ENCODE data around the gene NTRK2. TPM values are rescaled to one million over a fixed set of nuclear protein-coding genes. Genes with fewer than 3 reads are reported as not detected.

The NTRK2 gene
- total and polyA plus RNA-seq, 2 experiments from 2014 or later = 0.03 TPM; not detected in 1

DNA sequence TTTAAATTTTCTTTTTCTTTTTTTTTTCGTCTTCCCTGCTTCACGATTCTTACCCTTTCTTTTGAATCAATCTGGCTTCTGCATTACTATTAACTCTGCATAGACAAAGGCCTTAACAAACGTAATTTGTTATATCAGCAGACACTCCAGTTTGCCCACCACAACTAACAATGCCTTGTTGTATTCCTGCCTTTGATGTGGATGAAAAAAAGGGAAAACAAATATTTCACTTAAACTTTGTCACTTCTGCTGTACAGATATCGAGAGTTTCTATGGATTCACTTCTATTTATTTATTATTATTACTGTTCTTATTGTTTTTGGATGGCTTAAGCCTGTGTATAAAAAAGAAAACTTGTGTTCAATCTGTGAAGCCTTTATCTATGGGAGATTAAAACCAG lies 352.2 kb downstream of the NTRK2 start (continued):
- TF ChIP-seq, protein P1, sequence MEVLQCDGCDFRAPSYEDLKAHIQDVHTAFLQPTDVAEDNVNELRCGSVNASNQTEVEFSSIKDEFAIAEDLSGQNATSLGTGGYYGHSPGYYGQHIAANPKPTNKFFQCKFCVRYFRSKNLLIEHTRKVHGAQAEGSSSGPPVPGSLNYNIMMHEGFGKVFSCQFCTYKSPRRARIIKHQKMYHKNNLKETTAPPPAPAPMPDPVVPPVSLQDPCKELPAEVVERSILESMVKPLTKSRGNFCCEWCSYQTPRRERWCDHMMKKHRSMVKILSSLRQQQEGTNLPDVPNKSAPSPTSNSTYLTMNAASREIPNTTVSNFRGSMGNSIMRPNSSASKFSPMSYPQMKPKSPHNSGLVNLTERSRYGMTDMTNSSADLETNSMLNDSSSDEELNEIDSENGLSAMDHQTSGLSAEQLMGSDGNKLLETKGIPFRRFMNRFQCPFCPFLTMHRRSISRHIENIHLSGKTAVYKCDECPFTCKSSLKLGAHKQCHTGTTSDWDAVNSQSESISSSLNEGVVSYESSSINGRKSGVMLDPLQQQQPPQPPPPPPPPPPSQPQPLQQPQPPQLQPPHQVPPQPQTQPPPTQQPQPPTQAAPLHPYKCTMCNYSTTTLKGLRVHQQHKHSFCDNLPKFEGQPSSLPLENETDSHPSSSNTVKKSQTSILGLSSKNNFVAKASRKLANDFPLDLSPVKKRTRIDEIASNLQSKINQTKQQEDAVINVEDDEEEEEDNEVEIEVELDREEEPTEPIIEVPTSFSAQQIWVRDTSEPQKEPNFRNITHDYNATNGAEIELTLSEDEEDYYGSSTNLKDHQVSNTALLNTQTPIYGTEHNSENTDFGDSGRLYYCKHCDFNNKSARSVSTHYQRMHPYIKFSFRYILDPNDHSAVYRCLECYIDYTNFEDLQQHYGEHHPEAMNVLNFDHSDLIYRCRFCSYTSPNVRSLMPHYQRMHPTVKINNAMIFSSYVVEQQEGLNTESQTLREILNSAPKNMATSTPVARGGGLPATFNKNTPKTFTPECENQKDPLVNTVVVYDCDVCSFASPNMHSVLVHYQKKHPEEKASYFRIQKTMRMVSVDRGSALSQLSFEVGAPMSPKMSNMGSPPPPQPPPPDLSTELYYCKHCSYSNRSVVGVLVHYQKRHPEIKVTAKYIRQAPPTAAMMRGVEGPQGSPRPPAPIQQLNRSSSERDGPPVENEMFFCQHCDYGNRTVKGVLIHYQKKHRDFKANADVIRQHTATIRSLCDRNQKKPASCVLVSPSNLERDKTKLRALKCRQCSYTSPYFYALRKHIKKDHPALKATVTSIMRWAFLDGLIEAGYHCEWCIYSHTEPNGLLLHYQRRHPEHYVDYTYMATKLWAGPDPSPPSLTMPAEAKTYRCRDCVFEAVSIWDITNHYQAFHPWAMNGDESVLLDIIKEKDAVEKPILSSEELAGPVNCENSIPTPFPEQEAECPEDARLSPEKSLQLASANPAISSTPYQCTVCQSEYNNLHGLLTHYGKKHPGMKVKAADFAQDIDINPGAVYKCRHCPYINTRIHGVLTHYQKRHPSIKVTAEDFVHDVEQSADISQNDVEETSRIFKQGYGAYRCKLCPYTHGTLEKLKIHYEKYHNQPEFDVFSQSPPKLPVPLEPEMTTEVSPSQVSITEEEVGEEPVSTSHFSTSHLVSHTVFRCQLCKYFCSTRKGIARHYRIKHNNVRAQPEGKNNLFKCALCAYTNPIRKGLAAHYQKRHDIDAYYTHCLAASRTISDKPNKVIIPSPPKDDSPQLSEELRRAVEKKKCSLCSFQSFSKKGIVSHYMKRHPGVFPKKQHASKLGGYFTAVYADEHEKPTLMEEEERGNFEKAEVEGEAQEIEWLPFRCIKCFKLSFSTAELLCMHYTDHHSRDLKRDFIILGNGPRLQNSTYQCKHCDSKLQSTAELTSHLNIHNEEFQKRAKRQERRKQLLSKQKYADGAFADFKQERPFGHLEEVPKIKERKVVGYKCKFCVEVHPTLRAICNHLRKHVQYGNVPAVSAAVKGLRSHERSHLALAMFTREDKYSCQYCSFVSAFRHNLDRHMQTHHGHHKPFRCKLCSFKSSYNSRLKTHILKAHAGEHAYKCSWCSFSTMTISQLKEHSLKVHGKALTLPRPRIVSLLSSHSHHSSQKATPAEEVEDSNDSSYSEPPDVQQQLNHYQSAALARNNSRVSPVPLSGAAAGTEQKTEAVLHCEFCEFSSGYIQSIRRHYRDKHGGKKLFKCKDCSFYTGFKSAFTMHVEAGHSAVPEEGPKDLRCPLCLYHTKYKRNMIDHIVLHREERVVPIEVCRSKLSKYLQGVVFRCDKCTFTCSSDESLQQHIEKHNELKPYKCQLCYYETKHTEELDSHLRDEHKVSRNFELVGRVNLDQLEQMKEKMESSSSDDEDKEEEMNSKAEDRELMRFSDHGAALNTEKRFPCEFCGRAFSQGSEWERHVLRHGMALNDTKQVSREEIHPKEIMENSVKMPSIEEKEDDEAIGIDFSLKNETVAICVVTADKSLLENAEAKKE (CRISPR knock-in tag; IDR thresholded peaks at IDR 0.05) = no peak
- TF ChIP-seq EZH2phosphoT487 (IDR thresholded peaks at IDR 0.05; ENCODE audit: unreplicated experiment) = no peak

DNA sequence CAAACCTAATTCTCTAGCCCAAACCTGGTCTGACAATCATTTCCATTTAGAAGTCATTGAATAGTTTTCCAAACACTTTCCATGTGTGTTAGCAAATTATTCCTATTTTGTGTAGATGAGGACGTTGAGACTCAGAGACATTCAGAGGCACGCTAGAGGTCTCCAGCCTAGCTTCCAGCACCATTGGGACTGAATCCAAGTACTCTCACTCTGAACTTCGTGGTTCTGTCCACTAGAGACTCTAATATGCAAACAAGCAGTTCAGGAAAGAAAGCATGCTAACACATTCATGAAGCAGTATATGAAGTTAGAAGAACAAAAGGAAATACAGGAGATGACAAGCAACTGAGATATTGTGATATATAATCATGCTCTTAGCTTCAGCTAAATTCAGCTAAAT lies 354.8 kb downstream of the NTRK2 start:
- peaks cover 4% of the 10 kb centered on the region for H3K9me2 ChIP-seq (ENCODE audit: insufficient read depth)
- no peak overlapping the region for H3K4me3 ChIP-seq
- peaks cover 1% of the 10 kb centered on the region for H3K27me3 Mint-ChIP-seq (ENCODE audit: insufficient read depth, low read depth, poor library complexity)
- no peaks in the 10 kb centered on the region for H3K79me2 ChIP-seq (replicated peaks; ENCODE audit: insufficient read depth)
- no peaks in the 10 kb centered on the region for H3K4me1 Mint-ChIP-seq
- no peaks in the 10 kb centered on the region for H4K20me1 ChIP-seq (replicated peaks; ENCODE audit: insufficient read depth)
- no peak for DNase-seq (ENCODE audit: low spot score)
- ATAC-seq = no peak
- no peak overlapping the region for H3K27ac Mint-ChIP-seq
- no peaks in the 10 kb centered on the region for H3K36me3 Mint-ChIP-seq (ENCODE audit: low read depth)
- no peak overlapping the region for H3K4me3 Mint-ChIP-seq
- H3F3A ChIP-seq (replicated peaks; ENCODE audit: low read depth) = no peaks in the 10 kb centered on the region
- no peaks in the 10 kb centered on the region for H3K27me3 ChIP-seq (ENCODE audit: insufficient read depth)
- H2AFZ ChIP-seq = no peak overlapping the region
- H3K4me2 ChIP-seq = no peak overlapping the region
- no peak overlapping the region for H3K27ac ChIP-seq (ENCODE audit: low read depth)
- no peaks in the 10 kb centered on the region for H3K4me1 ChIP-seq (ENCODE audit: insufficient read depth)
- H3K9me3 Mint-ChIP-seq = no peaks in the 10 kb centered on the region
- H3K36me3 ChIP-seq (ENCODE audit: insufficient read depth) = no peaks in the 10 kb centered on the region
- TF ChIP-seq, protein P2, sequence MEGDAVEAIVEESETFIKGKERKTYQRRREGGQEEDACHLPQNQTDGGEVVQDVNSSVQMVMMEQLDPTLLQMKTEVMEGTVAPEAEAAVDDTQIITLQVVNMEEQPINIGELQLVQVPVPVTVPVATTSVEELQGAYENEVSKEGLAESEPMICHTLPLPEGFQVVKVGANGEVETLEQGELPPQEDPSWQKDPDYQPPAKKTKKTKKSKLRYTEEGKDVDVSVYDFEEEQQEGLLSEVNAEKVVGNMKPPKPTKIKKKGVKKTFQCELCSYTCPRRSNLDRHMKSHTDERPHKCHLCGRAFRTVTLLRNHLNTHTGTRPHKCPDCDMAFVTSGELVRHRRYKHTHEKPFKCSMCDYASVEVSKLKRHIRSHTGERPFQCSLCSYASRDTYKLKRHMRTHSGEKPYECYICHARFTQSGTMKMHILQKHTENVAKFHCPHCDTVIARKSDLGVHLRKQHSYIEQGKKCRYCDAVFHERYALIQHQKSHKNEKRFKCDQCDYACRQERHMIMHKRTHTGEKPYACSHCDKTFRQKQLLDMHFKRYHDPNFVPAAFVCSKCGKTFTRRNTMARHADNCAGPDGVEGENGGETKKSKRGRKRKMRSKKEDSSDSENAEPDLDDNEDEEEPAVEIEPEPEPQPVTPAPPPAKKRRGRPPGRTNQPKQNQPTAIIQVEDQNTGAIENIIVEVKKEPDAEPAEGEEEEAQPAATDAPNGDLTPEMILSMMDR (conservative IDR thresholded peaks at IDR 0.05; ENCODE audit: low read depth in 2 of 2) = no peak
- TF ChIP-seq, protein P3, sequence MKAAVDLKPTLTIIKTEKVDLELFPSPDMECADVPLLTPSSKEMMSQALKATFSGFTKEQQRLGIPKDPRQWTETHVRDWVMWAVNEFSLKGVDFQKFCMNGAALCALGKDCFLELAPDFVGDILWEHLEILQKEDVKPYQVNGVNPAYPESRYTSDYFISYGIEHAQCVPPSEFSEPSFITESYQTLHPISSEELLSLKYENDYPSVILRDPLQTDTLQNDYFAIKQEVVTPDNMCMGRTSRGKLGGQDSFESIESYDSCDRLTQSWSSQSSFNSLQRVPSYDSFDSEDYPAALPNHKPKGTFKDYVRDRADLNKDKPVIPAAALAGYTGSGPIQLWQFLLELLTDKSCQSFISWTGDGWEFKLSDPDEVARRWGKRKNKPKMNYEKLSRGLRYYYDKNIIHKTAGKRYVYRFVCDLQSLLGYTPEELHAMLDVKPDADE (IDR thresholded peaks at IDR 0.05) = no peak
- no peak for TF ChIP-seq ZNF114 (CRISPR knock-in tag; IDR thresholded peaks at IDR 0.05)
- TF ChIP-seq JUNB (IDR thresholded peaks at IDR 0.05; ENCODE audit: unreplicated experiment) = no peak
- TF ChIP-seq, protein P4, sequence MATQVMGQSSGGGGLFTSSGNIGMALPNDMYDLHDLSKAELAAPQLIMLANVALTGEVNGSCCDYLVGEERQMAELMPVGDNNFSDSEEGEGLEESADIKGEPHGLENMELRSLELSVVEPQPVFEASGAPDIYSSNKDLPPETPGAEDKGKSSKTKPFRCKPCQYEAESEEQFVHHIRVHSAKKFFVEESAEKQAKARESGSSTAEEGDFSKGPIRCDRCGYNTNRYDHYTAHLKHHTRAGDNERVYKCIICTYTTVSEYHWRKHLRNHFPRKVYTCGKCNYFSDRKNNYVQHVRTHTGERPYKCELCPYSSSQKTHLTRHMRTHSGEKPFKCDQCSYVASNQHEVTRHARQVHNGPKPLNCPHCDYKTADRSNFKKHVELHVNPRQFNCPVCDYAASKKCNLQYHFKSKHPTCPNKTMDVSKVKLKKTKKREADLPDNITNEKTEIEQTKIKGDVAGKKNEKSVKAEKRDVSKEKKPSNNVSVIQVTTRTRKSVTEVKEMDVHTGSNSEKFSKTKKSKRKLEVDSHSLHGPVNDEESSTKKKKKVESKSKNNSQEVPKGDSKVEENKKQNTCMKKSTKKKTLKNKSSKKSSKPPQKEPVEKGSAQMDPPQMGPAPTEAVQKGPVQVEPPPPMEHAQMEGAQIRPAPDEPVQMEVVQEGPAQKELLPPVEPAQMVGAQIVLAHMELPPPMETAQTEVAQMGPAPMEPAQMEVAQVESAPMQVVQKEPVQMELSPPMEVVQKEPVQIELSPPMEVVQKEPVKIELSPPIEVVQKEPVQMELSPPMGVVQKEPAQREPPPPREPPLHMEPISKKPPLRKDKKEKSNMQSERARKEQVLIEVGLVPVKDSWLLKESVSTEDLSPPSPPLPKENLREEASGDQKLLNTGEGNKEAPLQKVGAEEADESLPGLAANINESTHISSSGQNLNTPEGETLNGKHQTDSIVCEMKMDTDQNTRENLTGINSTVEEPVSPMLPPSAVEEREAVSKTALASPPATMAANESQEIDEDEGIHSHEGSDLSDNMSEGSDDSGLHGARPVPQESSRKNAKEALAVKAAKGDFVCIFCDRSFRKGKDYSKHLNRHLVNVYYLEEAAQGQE (IDR thresholded peaks at IDR 0.05; ENCODE audit: unreplicated experiment) = no peak
- no peak for TF ChIP-seq EZH2 (IDR thresholded peaks at IDR 0.05; ENCODE audit: low read depth, unreplicated experiment)
- no peak for TF ChIP-seq EZH2phosphoT487 (IDR thresholded peaks at IDR 0.05; ENCODE audit: unreplicated experiment)
- TF ChIP-seq POLR2AphosphoS5 (IDR thresholded peaks at IDR 0.05; ENCODE audit: low read depth) = no peak

Data from GM23338 (cell line).